Pons (tissue), 1 donor: Measurements from ENCODE around the gene MIDN.
A peak's percentile ranks its signal among the peaks of the same experiment; 100 is the strongest.

Experiments used
- DNase-seq: peaks from one replicate; pipeline ENCODE4 v3.0.0-alpha.2; 2016; ENCODE audit warnings: low spot score

Gene MIDN

GRCh38 chr19:1259206-1259875 lies 11.0 kb downstream of the MIDN start:
- DNase-seq, result peak; percentile 26

GRCh38 chr19:1259876-1260748 lies 11.7 kb downstream of the MIDN start:
- DNase-seq, result no peak

- DNase-seq, result peak; percentile 93
Measured at GRCh38 chr19:1260749-1261537, 12.6 kb downstream of the MIDN start.

- peak; percentile 14 for DNase-seq
Measured at GRCh38 chr19:1261538-1261797, 13.1 kb downstream of the MIDN start.

GRCh38 chr19:1261798-1262622 lies 13.6 kb downstream of the MIDN start:
- peak; percentile 41 for DNase-seq

GRCh38 chr19:1262623-1263123 lies 14.3 kb downstream of the MIDN start:
- DNase-seq, result no peak

- DNase-seq, result no peak
Measured at GRCh38 chr19:1263188-1263587, 14.8 kb downstream of the MIDN start.

- no peak for DNase-seq
Measured at GRCh38 chr19:1264801-1265614, 16.6 kb downstream of the MIDN start.

- no peak for DNase-seq
Measured at GRCh38 chr19:1265615-1266128, 17.3 kb downstream of the MIDN start.

GRCh38 chr19:1266129-1266915 lies 17.9 kb downstream of the MIDN start:
- DNase-seq, result peak; percentile 67

GRCh38 chr19:1266916-1267476 lies 18.6 kb downstream of the MIDN start:
- peak; percentile 37 for DNase-seq

- DNase-seq, result peak; percentile 30
Measured at GRCh38 chr19:1267477-1268225, 19.3 kb downstream of the MIDN start.

GRCh38 chr19:1268226-1269064 lies 20.1 kb downstream of the MIDN start:
- peak; percentile 41 for DNase-seq

GRCh38 chr19:1269065-1269477 lies 20.7 kb downstream of the MIDN start, which contains the start of gene CIRBP:
CIRBP (plus strand) TSS chr19:1269332; CDS start chr19:1270934, 1,602 bp downstream.
- peak; percentile 98 for DNase-seq

GRCh38 chr19:1269478-1270212 lies 21.3 kb downstream of the MIDN start:
- peak; percentile 86 for DNase-seq

GRCh38 chr19:1270213-1270853 lies 21.9 kb downstream of the MIDN start:
- no peak for DNase-seq
